Fibroblast of gingiva (primary cell): ENCODE measurements around the gene C6orf89.

Source experiments
- DNase-seq: peaks from one replicate; pipeline ENCODE4 v3.0.0-alpha.2; 2011; ENCODE audit warnings: low read depth

The C6orf89 gene

GRCh38 chr6:36968266-36968977 lies 82.7 kb downstream of the C6orf89 start:
- DNase-seq: no peak

- DNase-seq: no peak
Measured at GRCh38 chr6:36969240-36969691, 83.5 kb downstream of the C6orf89 start.

- DNase-seq: no peak
Measured at GRCh38 chr6:36969988-36970891, 84.5 kb downstream of the C6orf89 start.

- DNase-seq: no peak
Measured at GRCh38 chr6:36970892-36971842, 85.4 kb downstream of the C6orf89 start.

- DNase-seq: no peak
Measured at GRCh38 chr6:36971921-36972673, 86.3 kb downstream of the C6orf89 start.

- DNase-seq: no peak
Measured at GRCh38 chr6:36973190-36973589, 87.4 kb downstream of the C6orf89 start.

GRCh38 chr6:36973647-36974046 lies 87.9 kb downstream of the C6orf89 start:
- no peak for DNase-seq

- no peak for DNase-seq
Measured at GRCh38 chr6:36975231-36976006, 89.7 kb downstream of the C6orf89 start.

GRCh38 chr6:36976007-36976264 lies 90.2 kb downstream of the C6orf89 start:
- no peak for DNase-seq

GRCh38 chr6:36976509-36976908 lies 90.8 kb downstream of the C6orf89 start:
- DNase-seq: no peak

- no peak for DNase-seq
Measured at GRCh38 chr6:36976931-36977330, 91.2 kb downstream of the C6orf89 start.

- no peak for DNase-seq
Measured at GRCh38 chr6:36977470-36977941, 91.8 kb downstream of the C6orf89 start.
